Sciatic nerve (tissue), 2 donors: ENCODE data around the gene CDH22. TPM values are rescaled to one million over a fixed set of nuclear protein-coding genes. Genes with fewer than 3 reads are reported as not detected.
A peak's percentile ranks its signal among the peaks of the same experiment; 100 is the strongest.

Experiments
- ATAC-seq: fragments of 200-7000 bp; cut with Tn5 transposase; one replicate; pipeline ENCODE4 v1.9.1; 2020; ENCODE audit warnings: mild to moderate bottlenecking, moderate library complexity
- DNase-seq: peaks from one replicate; pipeline ENCODE4 v3.0.0-alpha.2; 2020; ENCODE audit warnings: low spot score
- intact Hi-C: fragments of 100-400 bp; cut with DNase I; formaldehyde crosslinking; loops from one replicate; pipeline ENCODE4 v1.14.2; 2022
- total RNA-seq: library from RNA; stranded (reverse); fragmentation: NEBNext Ultra II Directional; extraction: Animal tissue kit (Norgen Biotek cat#: 25700); gene quantifications from one replicate; pipeline ENCODE4 v1.2.1, GENCODE V29; 2021
- donor health status: DM: no; HTN: no; CAD: no.
- donor health status: DM: no; HTN: no; CAD: no.

The CDH22 gene
- total RNA-seq, 1 donor from 2014 or later: 0.40 TPM

DNA sequence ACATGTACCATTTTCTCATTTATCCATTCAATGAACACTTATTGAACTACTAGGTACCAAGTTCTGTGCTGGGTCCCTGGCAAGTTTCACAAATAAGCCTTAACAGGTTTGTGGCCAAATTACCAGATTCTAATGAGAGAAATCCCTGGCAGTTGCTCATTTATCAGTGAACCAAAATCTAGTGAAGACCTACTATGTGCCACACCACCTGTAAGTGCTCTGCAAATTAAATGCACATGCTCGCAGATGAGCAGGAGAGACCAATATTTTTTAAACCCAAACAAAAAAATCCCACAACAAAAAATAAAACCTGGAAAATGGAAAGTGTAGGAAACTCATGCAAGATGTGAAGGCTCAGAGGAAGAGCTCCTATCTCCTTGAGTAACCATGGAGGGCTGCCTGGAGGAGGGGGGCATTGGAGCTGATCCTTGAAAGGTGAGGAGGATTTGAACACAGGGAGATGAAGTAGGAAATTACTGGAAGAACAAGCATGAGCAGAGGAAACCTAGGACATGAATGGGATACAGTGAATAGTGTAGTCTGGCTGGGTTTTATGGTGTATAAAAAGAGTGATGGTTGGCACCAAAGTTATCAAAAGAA is 48.9 kb downstream of the CDH22 start:
- no peak for DNase-seq
- intact Hi-C loops: no loop called here

DNA sequence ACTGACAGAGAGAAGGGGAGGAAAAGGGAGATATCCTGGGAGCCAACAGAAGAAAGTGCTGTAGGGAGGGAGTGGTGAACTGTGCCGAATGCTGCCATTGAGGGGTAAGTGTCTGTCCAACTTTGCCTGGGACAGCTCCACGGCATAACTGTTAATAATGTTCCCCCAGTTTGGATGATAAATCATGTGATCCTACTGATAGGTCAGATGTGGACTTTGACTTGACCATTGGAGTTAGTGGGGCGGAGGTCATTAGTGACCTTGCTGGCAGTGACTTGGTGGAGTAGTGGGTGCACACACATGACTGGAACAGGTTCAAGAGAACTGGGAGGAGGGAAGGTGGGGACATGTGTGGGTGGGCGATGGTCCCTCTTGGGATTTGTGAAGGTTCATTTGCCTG is 50.4 kb downstream of the CDH22 start:
- DNase-seq (no peak), ATAC-seq (no peak)
- intact Hi-C loops: no loop called here

More for the DNA sequence above, 48.9 kb downstream of the CDH22 start:
- no peak for ATAC-seq

DNA sequence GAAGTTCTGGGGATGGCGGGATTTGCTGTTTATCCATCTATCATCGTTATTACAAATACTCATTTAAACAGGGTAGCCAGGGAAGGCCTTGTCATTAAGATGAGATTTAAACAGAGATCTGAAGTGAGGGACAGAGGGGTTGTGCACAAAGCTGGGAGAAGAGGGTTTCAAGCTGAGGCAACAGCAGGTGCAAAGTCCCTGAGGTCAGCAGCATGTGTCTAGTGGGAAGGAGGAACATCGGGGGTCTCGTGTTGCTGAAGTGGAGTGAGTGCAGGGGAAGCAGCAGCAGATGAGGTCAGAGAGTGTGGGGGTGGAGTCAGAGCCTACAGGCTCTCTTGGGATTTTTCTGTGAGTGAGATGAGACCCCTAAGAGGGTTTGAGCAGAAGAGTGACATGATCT is 52.0 kb downstream of the CDH22 start:
- ATAC-seq: no peak
- no peak for DNase-seq
- intact Hi-C loops: no loop called here

DNA sequence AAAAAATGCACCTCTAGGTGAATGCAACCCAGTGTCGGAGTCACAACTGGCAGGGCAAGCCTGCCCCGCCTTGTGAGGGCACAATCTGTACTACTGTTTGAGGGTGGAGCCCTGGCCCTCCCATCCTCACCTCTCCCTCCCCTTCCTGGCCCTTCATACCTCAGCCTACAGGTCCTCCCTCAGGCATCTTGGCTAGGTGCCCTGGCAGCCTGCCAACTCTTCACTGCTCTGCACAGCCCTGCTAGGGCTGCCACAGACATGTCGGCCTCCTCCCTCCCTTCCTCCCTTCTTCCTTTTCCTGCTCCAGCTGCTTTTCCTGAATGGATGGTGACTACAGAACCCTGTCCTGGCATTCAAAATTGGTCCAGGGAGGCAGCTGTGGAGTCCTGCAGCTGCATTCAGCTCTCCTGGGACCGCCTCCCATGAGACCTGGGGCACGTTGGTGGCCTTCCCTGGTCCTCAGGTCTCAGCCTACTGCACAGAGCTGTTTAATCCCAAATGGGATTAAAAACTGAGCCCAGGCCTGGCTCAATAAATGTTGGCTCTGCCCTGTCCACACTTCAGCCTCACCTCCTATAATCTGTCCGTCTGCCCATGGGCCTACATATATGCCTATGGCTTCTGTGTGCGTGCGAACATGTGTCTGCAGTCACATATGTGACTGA is 52.7 kb downstream of the CDH22 start:
- ATAC-seq (peak; percentile 67), DNase-seq (peak; percentile 77)
- intact Hi-C loops: no loop called here

DNA sequence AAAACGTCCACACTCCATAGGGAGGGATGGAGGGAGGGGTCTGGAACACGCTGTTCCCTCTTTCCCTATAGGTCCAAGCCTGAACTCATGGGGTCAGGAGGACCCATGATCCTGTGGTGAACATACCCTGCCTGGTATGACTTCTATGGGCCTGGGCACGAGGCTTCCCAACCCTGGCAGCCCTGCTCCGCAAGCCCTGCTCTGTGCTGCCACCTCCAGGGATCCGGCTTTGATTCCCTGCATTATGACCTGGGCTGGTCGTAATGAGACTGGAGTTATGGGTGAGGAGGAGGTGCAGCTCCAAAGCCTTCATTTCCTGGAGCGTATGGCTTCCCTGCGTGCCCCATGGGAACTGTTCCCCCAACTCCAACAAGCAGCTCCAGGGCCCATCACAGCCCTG is 54.9 kb downstream of the CDH22 start:
- peak; percentile 62 for ATAC-seq
- no peak for DNase-seq

DNA sequence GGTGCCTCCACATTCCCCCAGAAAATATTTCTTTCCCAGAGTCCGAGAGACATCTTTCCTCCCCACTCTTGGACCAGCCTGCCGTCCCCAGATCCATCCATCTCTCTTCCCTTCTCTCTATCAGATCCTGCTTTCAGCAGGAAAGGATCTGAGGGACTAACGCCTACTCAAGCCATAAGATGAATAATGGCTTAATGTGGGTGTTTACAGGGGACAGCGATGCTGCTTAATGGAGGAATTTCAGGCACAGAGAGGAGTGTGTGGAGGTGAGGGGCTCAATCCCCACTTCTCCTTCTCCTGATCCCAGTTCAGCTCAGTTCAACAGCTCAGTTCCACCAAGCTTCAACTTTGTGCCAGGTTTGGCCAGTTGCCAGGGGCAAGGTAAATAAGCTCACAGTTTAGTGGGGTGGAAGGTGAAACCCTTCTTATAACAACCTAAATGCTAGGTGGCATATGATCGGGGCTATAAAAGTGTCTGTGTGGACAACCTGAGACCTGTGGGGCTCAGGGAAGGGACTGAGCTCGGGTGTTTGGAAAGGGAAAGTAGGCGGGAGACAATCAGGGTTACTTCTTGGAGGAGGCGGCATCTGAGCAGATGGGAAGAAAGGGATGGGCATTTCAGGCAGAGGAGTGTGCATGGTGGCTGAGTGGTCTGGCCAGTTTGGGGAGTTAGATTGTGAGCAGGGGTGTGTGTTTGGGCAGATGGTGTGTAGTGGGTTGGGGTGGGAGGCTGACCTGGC is 55.8 kb downstream of the CDH22 start:
- intact Hi-C loops: no loop called here
- no peak for ATAC-seq
- DNase-seq: no peak

More for the DNA sequence above, 54.9 kb downstream of the CDH22 start:
- intact Hi-C loops: no loop called here

DNA sequence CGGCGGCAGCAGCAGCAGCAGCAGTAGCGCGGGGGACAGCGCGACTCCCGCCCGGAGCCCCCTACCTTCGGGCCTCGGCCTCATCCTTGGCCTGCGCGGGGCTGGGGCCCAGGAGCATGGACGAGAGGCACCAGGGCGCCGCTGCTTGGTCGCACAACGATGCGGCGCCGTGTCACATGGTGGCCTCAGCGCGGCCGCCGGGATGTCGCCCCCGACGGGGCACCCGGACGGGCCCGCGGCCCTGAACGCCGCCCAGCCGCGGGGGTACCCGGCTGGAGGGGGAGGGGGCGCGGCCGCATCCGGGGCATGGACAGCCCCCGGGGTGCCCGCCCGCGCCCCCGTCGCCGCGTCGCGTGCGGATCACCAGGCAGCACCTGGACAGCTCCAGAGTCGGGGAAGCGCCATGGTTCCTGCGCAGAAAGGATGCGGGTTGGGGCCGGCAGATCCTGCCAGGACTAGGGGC is 57.1 kb downstream of the CDH22 start:
- ATAC-seq (no peak), DNase-seq (no peak)
- intact Hi-C loops: no loop called here

DNA sequence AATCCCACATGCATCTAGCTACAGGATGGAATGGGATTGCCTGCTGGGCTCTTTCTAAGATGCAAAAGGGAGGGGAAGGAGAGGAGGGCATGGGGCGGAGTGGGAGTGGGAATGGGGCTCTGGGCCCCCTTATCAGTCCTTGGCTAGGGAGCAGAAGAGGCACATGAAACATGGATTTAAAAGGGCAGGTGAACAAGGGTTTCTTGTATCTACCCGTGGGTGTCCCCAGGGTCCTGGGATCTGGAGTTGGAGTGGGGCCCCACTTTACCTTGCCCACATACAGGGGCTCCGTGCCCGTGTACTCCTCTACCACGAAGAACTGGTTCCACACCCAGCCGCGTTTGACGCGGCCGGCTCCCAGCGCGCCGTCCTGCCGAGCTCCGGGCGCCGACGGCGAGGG is 57.5 kb downstream of the CDH22 start:
- intact Hi-C loops: no loop called here
- ATAC-seq (no peak), DNase-seq (no peak)

DNA sequence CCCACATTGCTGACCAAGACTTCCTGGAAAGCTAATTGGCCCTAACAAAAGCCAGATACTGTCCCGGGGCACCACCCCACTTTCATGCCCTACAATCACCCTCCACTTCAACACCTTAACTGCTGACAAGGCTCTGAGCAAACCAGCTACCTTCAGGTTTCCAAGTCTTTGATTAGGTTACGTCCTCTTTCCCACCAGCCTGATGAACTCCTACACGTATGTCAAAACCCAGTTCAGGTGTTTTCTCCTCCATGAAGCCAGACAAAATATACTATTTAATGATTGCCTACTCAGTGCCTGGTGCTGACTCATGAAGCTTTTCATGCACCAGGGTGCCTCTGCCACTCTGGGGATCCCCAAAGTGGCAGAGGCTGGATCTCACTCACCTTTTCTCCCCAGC is 58.6 kb downstream of the CDH22 start:
- DNase-seq (no peak), ATAC-seq (no peak)
- intact Hi-C loops: no loop called here

DNA sequence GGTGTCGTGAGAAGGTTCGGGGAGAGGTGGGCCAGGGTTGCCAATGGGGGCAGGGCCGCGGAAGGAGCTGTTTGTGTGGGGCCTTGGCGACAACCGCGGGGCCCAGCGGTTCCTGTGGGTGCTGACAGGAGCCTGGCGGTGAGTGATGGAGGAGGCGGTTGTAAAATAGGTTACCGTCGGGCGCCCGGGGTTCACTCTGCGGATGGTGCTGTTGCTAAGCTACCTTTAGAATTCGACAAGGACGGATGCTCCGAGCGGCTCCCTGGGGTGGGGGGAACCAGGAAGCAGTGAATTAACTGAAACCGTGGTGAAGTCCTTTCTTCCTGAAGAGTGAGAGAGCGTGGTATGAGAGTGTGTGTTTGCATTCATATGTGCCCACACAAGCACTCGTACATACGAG is 61.7 kb downstream of the CDH22 start:
- no peak for DNase-seq
- ATAC-seq: no peak
- intact Hi-C loops: no loop called here

DNA sequence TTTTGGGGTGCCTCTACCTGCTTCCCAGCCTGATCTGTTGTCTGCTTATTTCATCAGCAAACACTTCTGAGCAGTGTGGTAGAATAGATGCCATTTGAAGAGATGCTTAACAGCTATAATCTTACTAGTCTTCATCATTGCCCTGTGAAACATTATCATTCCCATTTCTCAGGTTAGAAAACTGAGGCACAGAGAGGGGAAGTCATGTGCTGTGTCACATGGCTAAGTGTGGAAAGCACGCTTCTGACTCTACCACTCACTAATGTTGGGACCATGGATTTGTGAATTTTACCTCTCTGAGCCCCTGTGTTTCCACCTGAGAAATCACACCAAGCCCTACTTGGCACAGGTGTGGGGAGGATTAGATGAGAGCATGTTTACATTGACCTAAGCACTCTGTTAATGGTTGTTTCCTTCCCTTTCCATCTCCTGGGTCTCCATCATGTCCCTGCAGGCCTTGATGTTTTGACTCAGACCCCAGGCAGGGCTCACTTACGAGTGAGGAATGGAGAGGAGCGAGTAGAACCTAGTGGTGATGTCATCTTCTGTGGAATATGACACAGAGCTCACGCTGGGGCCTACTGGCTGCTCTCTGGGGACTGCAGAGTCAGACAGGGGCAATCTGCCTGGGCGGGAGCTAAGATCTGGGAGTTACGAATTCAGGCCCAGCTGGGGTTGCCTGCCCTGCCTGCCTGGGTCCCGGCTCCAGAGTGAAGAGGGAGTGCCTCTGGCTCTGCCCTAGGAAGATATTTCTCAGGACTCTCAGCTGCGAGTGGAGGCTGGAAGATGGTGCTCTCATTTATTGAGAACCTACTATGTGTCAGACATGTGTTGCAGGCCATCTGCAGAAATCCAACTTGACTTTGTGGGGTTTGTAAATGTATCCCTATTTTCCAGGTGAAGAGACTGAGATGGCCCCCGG is 64.3 kb downstream of the CDH22 start:
- ATAC-seq: no peak
- intact Hi-C loops: no loop called here
- no peak for DNase-seq

DNA sequence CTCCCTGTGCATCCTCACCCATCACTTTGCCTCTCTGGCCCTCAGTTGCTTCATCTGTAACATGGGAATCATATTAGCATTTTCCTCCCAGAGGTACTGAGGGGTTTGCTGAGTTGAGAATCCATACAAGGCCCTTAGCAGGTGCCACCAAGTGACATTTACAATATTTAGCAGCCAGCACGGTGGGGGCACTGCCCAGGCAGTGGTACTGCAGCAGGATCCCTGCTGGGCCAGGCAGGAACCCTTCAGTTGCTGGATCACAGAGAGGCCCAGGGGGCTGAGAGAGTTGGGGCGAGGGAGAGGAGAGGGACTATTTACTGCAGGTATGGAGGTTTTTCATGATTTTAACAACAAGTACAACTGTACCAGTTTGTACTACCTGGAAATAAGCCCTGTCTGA is 65.9 kb downstream of the CDH22 start:
- ATAC-seq (no peak), DNase-seq (no peak)

DNA sequence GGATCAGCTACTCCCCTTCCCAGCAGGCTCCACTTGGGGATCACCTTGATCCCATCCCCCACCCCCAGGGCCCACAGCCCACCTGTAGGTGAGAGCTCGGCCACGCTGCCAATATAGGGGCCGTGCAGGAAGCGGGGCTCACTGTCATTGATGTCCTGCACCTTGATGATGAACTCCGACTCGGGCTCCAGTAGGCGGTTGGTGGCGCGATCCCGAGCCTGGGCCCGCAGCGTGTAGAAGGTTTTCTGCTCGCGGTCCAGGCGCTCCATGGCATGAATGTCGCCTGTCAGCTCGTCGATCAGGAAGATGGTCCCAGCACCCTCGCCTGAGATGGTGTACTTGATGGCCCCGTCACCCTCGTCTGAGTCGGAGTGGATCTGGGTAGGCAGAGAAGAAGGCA is 67.4 kb downstream of the CDH22 start:
- DNase-seq: no peak
- intact Hi-C loops: no loop called here
- ATAC-seq: no peak

More for the DNA sequence above, 65.9 kb downstream of the CDH22 start:
- intact Hi-C loops: no loop called here

DNA sequence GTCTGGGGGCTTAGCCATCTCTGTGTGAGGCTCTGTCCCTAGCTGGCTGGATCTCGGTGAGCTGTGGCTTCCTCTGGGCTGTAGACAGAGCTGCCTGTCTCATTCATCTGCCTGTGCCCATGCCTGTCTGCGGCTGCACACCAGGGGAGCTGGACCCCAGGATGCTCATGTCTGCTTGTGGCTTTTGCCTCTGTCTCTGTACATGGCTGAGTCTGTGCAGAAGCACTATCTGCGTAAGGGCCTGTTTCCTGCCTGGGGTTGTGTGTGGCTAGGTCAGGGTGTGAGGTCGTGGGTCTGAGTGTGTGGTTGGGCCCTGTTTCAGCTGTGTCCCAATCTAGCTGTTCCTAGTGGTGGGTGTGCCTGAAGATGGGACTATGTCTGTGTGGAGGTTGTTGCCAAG is 68.2 kb downstream of the CDH22 start:
- intact Hi-C loops: no loop called here
- no peak for DNase-seq
- no peak for ATAC-seq

DNA sequence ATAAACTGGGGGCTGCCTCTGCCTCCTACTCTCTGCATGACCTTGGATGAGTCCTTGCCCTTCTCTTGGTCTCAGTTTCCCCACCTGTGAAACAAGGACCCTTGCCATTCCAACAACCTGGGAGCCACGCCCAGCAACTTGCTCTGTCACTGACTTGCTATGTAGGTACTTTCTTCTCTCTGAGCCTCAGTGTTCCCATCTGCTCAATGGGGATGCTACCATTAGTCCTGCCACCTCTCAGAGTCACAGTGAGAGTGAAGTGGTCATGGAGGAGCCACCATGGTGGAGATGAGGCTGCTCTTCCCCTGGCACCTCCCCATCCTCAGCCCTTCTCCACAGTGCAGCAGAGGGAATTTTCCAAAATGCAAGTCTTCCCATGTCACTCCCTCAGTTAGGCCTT is 70.6 kb downstream of the CDH22 start:
- DNase-seq (no peak), ATAC-seq (no peak)
- intact Hi-C loops: no loop called here

DNA sequence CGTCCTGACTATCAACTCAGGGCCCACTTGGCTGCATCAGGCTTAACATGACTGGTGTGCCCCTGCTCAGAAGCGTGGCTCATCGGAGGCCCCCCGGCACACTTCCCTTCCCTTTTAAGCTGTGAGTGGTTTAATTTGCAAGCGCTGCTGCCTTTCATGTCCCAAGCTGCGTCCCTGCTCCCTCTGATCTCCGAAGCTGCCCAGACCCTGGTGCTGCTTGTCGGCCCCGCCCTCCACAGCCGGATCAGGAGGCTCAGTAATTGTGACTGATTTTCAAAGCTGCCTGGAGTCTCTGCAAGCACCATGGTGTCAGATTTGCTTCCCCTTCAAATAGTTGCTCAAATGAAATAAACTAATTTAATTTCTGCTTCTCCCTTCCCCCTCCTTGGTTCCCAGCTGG is 71.1 kb downstream of the CDH22 start:
- intact Hi-C loops: no loop called here
- ATAC-seq (no peak), DNase-seq (no peak)

DNA sequence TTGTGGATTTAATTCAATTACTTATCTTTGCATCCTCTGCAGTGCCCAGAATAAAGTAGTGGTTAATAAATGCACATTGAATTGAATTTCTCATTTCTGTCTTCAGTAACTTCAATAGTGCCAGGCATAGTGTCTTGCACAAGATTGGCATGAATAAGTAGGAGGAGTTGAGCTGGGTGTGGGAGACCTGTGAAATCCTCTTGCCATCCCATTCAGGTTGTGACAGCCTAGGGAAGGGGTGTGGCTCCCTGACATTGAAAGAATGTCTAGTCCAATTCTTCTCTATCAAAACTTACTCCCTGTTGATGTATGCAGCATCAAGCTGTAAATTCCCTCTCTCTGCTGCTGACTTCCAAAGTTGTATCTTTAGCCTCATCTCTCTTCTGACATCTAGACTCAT is 73.2 kb downstream of the CDH22 start:
- ATAC-seq (no peak), DNase-seq (no peak)
- intact Hi-C loops: no loop called here

DNA sequence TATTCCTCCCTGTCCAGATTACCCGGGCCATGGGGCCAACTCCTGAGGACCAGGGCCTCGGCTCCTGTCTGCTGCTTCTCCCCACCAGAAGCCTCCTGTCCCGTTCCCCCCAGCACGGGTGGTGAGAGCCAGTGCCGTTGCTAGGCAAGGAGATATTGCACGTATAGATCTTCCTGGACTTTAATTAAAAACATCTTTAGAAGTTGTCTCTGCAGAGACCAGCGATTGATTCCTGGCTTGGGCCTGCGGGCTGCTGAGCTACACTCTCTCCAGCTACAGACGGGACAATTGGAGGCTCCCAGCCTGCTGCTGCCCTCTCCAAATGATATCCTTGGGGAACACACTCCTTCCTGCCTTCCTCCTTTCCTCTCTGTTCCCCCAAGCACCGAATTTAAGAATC is 74.6 kb downstream of the CDH22 start:
- ATAC-seq (no peak), DNase-seq (no peak)
- intact Hi-C loops: no loop called here

DNA sequence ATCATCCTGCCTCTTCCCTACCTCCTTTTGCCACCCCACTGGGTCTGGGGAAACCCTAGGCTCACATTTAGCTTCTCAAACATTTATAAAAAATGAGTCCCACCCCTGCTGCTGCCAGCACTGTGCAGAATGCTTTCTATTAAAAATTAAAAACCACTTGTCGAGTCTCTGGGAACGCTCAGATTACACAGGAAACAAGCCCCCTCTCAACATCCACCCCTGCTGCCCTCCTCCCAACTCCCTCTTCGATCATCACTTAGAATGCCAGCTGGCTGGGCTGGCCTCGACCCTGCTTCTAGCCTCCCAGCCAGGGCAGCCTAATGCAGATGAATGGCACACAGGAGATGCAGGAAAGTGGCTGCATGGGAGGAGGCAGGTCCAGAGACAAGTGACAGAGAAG is 75.8 kb downstream of the CDH22 start:
- no peak for ATAC-seq
- no peak for DNase-seq
- intact Hi-C loops: no loop called here
